ENCODE data around the gene VPS39. TPM values are rescaled to one million over a fixed set of nuclear protein-coding genes. Genes with fewer than 3 reads are reported as not detected.

VPS39 gene
- total RNA-seq, 1 donor, result 69.1 TPM

GRCh38 chr15:42155546-42156242, 52.4 kb downstream of the VPS39 start:
- Histone ChIP-seq H3K4me3 (ENCODE audit: insufficient read depth, low read length) (no peak overlapping the region), H3K36me3 (ENCODE audit: insufficient read depth, low read length) (peaks cover 21% of the 10 kb centered on the region), H3K79me2 (ENCODE audit: insufficient read depth, low read length) (no peaks in the 10 kb centered on the region), H3K4me2 (ENCODE audit: insufficient read depth, low read length) (no peak overlapping the region), H3K9me3 (ENCODE audit: low read depth, low read length) (no peaks in the 10 kb centered on the region), H4K20me1 (ENCODE audit: insufficient read depth, low read length) (no peaks in the 10 kb centered on the region), H3K4me1 (ENCODE audit: insufficient read depth, low read length) (peaks cover 24% of the 10 kb centered on the region), H3K27ac (ENCODE audit: low read depth, low read length) (no peak overlapping the region), H2AFZ (ENCODE audit: low read length) (no peak overlapping the region), H3K27me3 (ENCODE audit: insufficient read depth, low read length) (no peaks in the 10 kb centered on the region)
- DNase-seq (ENCODE audit: insufficient read length, low spot score, missing footprints), result peak; percentile 87
- no peak for TF ChIP-seq CTCF (IDR thresholded peaks at IDR 0.05; ENCODE audit: extremely low read depth, low read depth, low read length)

- H3K9me3 ChIP-seq (ENCODE audit: low read depth, low read length), result no peaks in the 10 kb centered on the region
- H3K36me3 ChIP-seq (ENCODE audit: insufficient read depth, low read length), result peaks cover 14% of the 10 kb centered on the region
- no peak overlapping the region for H3K27ac ChIP-seq (ENCODE audit: low read depth, low read length)
- no peak for TF ChIP-seq CTCF (IDR thresholded peaks at IDR 0.05; ENCODE audit: extremely low read depth, low read depth, low read length)
- no peaks in the 10 kb centered on the region for H3K79me2 ChIP-seq (ENCODE audit: insufficient read depth, low read length)
- H3K4me1 ChIP-seq (ENCODE audit: insufficient read depth, low read length), result peaks cover 24% of the 10 kb centered on the region
- no peak for DNase-seq (ENCODE audit: insufficient read length, low spot score, missing footprints)
- H3K4me3 ChIP-seq (ENCODE audit: insufficient read depth, low read length), result no peak overlapping the region
- H3K4me2 ChIP-seq (ENCODE audit: insufficient read depth, low read length), result no peak overlapping the region
- H3K27me3 ChIP-seq (ENCODE audit: insufficient read depth, low read length), result no peaks in the 10 kb centered on the region
- no peak overlapping the region for H2AFZ ChIP-seq (ENCODE audit: low read length)
- no peaks in the 10 kb centered on the region for H4K20me1 ChIP-seq (ENCODE audit: insufficient read depth, low read length)
Observed at GRCh38 chr15:42154956-42155355, 53.1 kb downstream of the VPS39 start.

GRCh38 chr15:42154212-42154941, 53.7 kb downstream of the VPS39 start:
- TF ChIP-seq CTCF (IDR thresholded peaks at IDR 0.05; ENCODE audit: extremely low read depth, low read depth, low read length), result no peak
- Histone ChIP-seq H3K27me3 (ENCODE audit: insufficient read depth, low read length) (no peaks in the 10 kb centered on the region), H3K9me3 (ENCODE audit: low read depth, low read length) (no peaks in the 10 kb centered on the region), H3K27ac (ENCODE audit: low read depth, low read length) (no peak overlapping the region), H3K79me2 (ENCODE audit: insufficient read depth, low read length) (no peaks in the 10 kb centered on the region), H4K20me1 (ENCODE audit: insufficient read depth, low read length) (no peaks in the 10 kb centered on the region), H3K4me1 (ENCODE audit: insufficient read depth, low read length) (peaks cover 24% of the 10 kb centered on the region), H3K4me2 (ENCODE audit: insufficient read depth, low read length) (no peak overlapping the region), H3K4me3 (ENCODE audit: insufficient read depth, low read length) (no peak overlapping the region), H3K36me3 (ENCODE audit: insufficient read depth, low read length) (peaks cover 9% of the 10 kb centered on the region), H2AFZ (ENCODE audit: low read length) (no peak overlapping the region)
- DNase-seq (ENCODE audit: insufficient read length, low spot score, missing footprints), result no peak

GRCh38 chr15:42153874-42154211, 54.3 kb downstream of the VPS39 start:
- no peak for TF ChIP-seq CTCF (IDR thresholded peaks at IDR 0.05; ENCODE audit: extremely low read depth, low read depth, low read length)
- Histone ChIP-seq H3K27ac (ENCODE audit: low read depth, low read length) (no peak overlapping the region), H4K20me1 (ENCODE audit: insufficient read depth, low read length) (no peaks in the 10 kb centered on the region), H3K27me3 (ENCODE audit: insufficient read depth, low read length) (no peaks in the 10 kb centered on the region), H2AFZ (ENCODE audit: low read length) (no peak overlapping the region), H3K4me3 (ENCODE audit: insufficient read depth, low read length) (no peak overlapping the region), H3K79me2 (ENCODE audit: insufficient read depth, low read length) (no peaks in the 10 kb centered on the region), H3K4me2 (ENCODE audit: insufficient read depth, low read length) (no peak overlapping the region), H3K36me3 (ENCODE audit: insufficient read depth, low read length) (peaks cover 4% of the 10 kb centered on the region), H3K9me3 (ENCODE audit: low read depth, low read length) (no peaks in the 10 kb centered on the region), H3K4me1 (ENCODE audit: insufficient read depth, low read length) (peaks cover 24% of the 10 kb centered on the region)
- DNase-seq (ENCODE audit: insufficient read length, low spot score, missing footprints), result no peak

Measured in osteoblast (primary cell).